ENCODE results near the gene VANGL1. TPM values are rescaled to one million over a fixed set of nuclear protein-coding genes. Genes with fewer than 3 reads are reported as not detected.

Gene VANGL1
- total and polyA plus RNA-seq, 2 of the 13 experiments (the other 11 are each of a cell fraction or from before 2014, with no cell fraction given), result 5.3 to 9.4 TPM

DNA sequence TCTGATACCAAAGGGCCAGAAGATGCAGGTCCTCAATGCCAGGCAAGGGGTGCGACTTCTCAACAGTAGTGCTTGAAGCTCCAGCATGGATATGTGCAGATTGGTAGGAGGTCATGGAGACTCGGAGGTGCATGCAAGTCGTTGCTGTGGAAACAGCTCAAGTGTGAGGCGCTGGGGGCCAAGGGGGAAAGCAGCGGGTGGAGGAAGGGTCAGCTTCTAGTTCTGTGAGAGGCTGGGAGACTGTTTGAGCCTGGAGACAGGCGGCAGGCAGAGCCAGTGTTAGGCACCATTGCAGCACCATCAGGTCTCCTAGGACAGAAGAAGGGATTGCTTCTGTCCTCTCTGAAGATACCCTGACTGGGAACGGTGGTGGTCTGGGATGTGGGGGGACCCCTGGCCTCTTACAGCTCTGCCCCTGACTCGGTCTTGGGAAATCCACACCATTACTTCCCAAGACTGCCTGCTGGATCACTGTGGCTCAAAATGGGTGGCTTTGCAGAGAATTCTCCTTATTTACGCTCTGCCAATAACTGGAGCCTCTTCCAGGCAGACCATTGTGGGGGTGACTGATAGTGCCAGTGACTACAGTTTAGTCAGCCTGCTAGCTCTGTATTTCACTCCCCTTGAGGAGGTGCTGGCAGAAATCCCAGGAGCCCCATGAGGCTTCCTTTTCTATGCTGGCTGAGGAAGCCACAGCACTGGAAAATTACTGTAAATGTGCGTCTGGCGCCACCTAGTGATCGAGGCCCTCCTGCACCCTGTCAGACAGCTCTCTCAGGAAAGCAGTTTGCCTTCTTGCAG lies 46.3 kb upstream of the VANGL1 start:
- Histone ChIP-seq H3K27me3 (ENCODE audit: control insufficient read depth in 1 of 2, insufficient read depth in 2 of 2, low read length in 2 of 2) (no peaks in the 10 kb centered on the region), H3K27ac (ENCODE audit: extremely low read length, insufficient read depth, low read length) (no peak overlapping the region), H3K4me1 (ENCODE audit: insufficient read depth, low read length) (no peaks in the 10 kb centered on the region), H3K36me3 (replicated peaks in 1 of 2; ENCODE audit: control insufficient read depth in 1 of 2, insufficient read depth in 2 of 2, low read length in 2 of 2) (no peaks in the 10 kb centered on the region), H2AFZ (ENCODE audit: low read length) (no peak overlapping the region), H4K20me1 (ENCODE audit: insufficient read depth, low read length) (no peaks in the 10 kb centered on the region), H3K9ac (ENCODE audit: insufficient read depth, low read depth, low read length) (no peak overlapping the region), H3K4me3 (replicated peaks in 1 of 3; ENCODE audit: insufficient read depth in 1 of 3, low read depth in 2 of 3, low read length in 3 of 3) (no peak overlapping the region), H3K79me2 (ENCODE audit: insufficient read depth, low read length) (no peaks in the 10 kb centered on the region), H3K9me3 (ENCODE audit: low read length) (no peaks in the 10 kb centered on the region), H3K4me2 (ENCODE audit: low read depth, low read length) (no peak overlapping the region)
- ChIA-PET CTCF (ENCODE audit: low intra/inter-chr PET ratio, low total read pairs) (interaction anchor here (1.3 to 2.2 kb wide), 2 partner anchors 49 to 457 kb away, joined by 8 to 23 read pairs; no protein-coding TSS in a partner anchor), POLR2A (no interaction called here)
- no TSS peak for BruUV-seq (replicated peaks)
- ATAC-seq (peak; percentile 97), DNase-seq (ENCODE audit: low spot score) (peak; percentile 44), FAIRE-seq (peak; percentile 50)
- in situ Hi-C loops (cut with HindIII; ENCODE audit: extremely low pct_ligation_motif_present, low pct_unique_long_range_greater_than_20kb) (loop anchor here (5.0 to 10.0 kb wide), 2 partner anchors 51 to 458 kb away; no protein-coding TSS in a partner anchor), intact Hi-C loops (cut with micrococcal nuclease; ENCODE audit: unreplicated experiment) (loop anchor here (2.0 kb wide), 2 partner anchors 49 to 127 kb away; no protein-coding TSS in a partner anchor)
- 23% methylated on average over 8 of the region's 12 CpGs for WGBS (ENCODE audit: low lambda C conversion rate)
- no peak for TF ChIP-seq SATB2 (CRISPR knock-in tag; IDR thresholded peaks at IDR 0.05)
- no peak for TF ChIP-seq SYNCRIP (IDR thresholded peaks at IDR 0.05; ENCODE audit: insufficient read depth, low read depth, low read length)
- TF ChIP-seq SMC3 (IDR thresholded peaks at IDR 0.05; ENCODE audit: low read length), result peak; percentile 82
- no peak for TF ChIP-seq TBX3 (IDR thresholded peaks at IDR 0.05; ENCODE audit: borderline replicate concordance)
- no peak for TF ChIP-seq MYNN (CRISPR knock-in tag; IDR thresholded peaks at IDR 0.05; ENCODE audit: low read depth)
- TF ChIP-seq ZNF496 (CRISPR knock-in tag; IDR thresholded peaks at IDR 0.05; ENCODE audit: insufficient replicate concordance), result no peak
- TF ChIP-seq RBAK (CRISPR knock-in tag; IDR thresholded peaks at IDR 0.05), result no peak
- TF ChIP-seq ZNF556 (CRISPR knock-in tag; IDR thresholded peaks at IDR 0.05; ENCODE audit: borderline replicate concordance), result no peak
- TF ChIP-seq FOXJ3 (CRISPR knock-in tag; IDR thresholded peaks at IDR 0.05; ENCODE audit: borderline replicate concordance), result no peak
- TF ChIP-seq ADNP (CRISPR knock-in tag; IDR thresholded peaks at IDR 0.05), result no peak
- no peak for TF ChIP-seq SETDB1 (CRISPR knock-in tag; IDR thresholded peaks at IDR 0.05; ENCODE audit: borderline replicate concordance)
- no peak for TF ChIP-seq PITX1 (CRISPR knock-in tag; IDR thresholded peaks at IDR 0.05)
- TF ChIP-seq STAG1 (CRISPR knock-in tag; IDR thresholded peaks at IDR 0.05), result peak; percentile 83
- no peak for TF ChIP-seq TOE1 (CRISPR knock-in tag; IDR thresholded peaks at IDR 0.05)
- TF ChIP-seq EZH2 (conservative IDR thresholded peaks at IDR 0.05; ENCODE audit: low read depth, low read length), result no peak
- TF ChIP-seq SNRNP70 (IDR thresholded peaks at IDR 0.05; ENCODE audit: low read depth, low read length), result no peak
- TF ChIP-seq MED13 (CRISPR knock-in tag; IDR thresholded peaks at IDR 0.05), result no peak
- TF ChIP-seq, protein P1, sequence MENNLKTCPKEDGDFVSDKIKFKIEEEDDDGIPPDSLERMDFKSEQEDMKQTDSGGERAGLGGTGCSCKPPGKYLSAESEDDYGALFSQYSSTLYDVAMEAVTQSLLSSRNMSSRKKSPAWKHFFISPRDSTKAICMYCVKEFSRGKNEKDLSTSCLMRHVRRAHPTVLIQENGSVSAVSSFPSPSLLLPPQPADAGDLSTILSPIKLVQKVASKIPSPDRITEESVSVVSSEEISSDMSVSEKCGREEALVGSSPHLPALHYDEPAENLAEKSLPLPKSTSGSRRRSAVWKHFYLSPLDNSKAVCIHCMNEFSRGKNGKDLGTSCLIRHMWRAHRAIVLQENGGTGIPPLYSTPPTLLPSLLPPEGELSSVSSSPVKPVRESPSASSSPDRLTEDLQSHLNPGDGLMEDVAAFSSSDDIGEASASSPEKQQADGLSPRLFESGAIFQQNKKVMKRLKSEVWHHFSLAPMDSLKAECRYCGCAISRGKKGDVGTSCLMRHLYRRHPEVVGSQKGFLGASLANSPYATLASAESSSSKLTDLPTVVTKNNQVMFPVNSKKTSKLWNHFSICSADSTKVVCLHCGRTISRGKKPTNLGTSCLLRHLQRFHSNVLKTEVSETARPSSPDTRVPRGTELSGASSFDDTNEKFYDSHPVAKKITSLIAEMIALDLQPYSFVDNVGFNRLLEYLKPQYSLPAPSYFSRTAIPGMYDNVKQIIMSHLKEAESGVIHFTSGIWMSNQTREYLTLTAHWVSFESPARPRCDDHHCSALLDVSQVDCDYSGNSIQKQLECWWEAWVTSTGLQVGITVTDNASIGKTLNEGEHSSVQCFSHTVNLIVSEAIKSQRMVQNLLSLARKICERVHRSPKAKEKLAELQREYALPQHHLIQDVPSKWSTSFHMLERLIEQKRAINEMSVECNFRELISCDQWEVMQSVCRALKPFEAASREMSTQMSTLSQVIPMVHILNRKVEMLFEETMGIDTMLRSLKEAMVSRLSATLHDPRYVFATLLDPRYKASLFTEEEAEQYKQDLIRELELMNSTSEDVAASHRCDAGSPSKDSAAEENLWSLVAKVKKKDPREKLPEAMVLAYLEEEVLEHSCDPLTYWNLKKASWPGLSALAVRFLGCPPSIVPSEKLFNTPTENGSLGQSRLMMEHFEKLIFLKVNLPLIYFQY (CRISPR knock-in tag; IDR thresholded peaks at IDR 0.05; ENCODE audit: borderline replicate concordance), result no peak
- no peak for TF ChIP-seq ZNF550 (CRISPR knock-in tag; IDR thresholded peaks at IDR 0.05; ENCODE audit: borderline replicate concordance)
- TF ChIP-seq ATM (IDR thresholded peaks at IDR 0.05; ENCODE audit: borderline replicate concordance), result no peak
- TF ChIP-seq ZNF292 (CRISPR knock-in tag; IDR thresholded peaks at IDR 0.05; ENCODE audit: borderline replicate concordance, low read depth), result no peak
- peak; percentile 44 for TF ChIP-seq XRCC5 (optimal IDR thresholded peaks at IDR 0.05; ENCODE audit: low read length)
- no peak for TF ChIP-seq MZF1 (CRISPR knock-in tag; IDR thresholded peaks at IDR 0.05; ENCODE audit: borderline replicate concordance)
